Measurements from ENCODE around the gene DPP6.
"Not testable (repeated sequence)": the region's sequence is repeated elsewhere in the genome, so short reads cannot be mapped to it uniquely, and the experiment has no call there.

The DPP6 gene

DNA sequence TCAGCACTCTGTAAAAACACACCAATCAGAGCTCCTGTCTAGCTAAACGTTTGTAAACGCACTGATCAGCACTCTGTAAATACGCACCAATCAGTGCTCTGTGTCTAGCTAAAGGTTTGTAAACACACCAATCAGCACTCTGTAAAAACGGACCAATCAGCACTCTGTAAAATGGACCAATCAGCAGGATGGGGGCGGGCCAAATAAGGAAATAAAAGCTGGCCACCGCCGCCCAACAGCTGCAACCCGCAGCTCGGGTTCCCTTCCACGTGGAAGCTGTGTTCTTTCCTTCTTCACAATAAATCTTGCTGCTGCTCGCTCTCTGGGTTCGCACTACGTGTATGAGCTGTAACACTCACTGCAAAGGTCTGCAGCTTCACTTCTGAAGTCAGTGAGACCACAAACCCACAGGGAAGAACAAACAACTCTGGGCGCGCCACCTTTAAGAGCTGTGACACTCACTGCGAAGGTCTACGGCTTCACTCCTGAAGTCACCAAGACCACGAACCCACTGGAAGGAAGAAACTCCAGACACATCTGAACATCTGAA lies 625.9 kb downstream of the DPP6 start:
- not testable (repeated sequence) for DNase-seq

DNA sequence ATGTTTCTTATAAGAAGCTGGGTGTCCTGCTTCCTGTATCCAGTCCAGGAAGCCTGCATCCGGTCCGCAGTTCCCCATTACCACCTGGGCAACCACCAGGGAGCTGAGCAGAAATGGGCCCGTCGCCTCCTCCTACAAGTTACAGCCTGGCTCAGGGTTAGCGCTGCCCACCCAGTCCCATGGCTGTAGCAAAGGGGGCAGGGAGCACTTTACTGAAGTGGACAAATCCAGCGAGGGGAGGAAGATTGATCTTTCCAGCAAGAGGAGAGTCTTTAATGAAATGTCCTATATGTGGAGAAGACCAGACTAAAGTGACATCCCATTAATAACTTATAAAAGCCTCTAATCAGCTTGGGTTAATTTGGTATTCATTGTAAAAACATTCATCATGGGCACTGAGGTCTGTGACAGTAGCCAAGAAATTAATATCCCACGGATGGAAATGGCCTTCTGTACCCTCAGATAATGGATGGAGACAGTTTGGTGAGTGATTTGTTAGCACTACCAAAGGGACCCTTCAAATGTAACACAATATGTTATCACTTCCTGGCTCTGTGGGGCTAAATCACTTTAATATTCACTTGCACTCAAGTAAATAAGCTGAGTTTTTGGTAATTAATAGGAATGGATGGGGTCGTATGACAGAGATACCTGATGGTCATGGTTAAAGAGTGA lies 627.3 kb downstream of the DPP6 start:
- DNase-seq, result no peak

DNA sequence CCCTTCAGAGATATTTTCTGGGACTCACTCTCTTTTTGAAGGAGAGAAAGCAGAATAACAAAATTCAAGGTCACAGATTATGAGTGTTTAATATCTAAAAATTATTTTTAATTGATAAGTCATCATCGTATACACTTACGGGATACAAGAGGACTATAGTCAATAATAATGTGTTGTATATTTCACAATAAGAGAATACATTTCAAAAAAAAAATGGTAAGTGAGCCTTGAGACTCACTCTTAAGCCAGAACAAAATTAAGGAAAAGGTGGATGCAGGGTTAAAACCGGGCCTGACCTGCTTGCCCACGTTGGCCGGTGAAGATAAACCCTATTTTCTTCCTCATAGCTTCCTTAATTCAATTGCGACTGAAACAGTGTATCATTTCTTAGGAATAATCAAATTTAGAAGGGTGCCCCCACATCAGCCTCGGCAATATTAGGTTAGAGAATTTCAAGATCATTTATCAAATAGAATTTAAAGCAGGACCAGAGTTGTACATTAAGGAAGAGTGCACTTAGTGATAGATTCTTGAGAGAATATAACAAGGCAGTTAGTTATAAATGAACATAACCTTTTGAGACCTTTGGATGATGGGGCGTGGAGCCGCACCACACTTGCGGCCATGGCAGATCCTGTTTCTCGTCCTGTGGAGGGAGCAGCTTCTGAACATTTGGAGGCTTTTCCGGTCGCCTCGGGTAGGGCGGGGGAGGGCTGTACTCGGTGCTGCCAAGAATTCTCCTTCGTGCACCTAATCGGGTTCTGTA lies 628.9 kb downstream of the DPP6 start:
- no peak for DNase-seq

DNA sequence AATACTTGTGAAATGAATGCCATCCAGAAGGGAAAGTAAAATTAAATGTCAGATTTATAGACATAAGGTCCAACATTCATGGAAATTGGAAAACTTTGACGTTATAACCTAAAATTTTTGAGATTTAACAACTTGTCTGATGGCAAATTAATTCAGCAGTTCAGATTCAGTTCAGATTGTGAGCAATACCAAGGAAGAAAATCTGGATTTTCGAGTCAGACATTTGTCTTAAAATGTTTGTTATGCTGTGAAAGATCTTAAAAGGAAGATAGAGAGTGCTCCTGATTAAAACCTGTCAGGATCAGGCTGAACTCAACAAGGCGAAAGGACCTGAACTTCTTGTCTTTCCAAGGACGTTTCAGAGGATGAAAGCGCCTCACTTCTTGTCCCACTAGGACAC lies 629.8 kb downstream of the DPP6 start:
- no peak for DNase-seq

DNA sequence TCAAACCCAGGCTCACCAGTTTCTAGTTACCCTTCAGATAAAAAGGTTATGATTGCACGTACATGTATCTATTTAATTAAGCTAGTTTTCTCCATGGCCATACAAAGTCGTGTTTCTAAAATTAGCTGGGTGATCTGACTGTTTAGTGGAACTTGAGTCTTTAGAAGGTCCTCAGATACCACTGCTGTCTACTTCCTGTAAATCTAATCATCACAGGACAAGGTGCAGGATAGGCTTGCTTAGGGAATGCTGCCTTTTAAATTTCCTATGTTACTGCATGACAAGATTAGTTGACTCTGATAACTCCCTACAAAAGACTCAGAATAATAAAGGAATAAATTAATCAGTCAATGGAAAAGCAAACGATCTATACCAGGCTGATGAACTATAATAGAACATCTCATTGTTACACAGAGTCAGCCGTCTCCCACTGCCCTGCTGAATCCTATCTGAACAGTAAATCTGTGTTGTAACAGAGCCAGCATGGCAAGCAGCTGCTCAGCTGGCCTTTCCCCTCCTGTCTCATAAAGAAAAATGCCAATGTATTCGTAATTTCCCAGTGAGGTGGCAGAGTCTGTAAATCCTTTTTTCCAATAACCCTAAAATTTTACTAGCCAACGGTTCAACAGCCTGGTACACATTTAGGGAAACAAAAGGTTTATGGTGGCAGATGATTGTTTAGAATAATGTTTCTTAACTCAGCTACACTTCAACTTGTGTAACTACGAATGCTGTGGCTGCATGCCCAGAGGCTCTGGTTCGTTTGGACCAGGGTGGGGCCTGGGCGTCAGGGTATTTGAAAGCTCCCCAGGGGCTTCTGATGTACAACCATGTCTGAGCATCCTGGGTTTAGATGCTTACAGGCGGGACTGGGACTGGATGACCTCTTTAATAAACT lies 632.7 kb downstream of the DPP6 start:
- no peak for DNase-seq

DNA sequence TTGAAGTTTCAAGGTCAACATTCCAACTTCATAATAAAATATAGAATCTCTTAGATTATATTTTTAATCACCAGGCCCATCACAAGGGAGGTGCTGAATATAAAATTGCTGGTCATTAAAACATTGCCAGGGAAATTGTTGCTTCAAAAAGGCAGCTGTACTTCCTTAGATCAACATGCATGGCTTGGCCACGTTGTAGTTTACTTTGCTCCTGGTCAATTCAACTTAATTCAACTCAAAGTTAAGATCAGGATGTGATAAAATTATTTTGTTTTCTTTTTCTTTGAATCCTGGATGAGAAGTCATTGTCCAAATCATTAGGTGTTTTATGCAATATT lies 633.3 kb downstream of the DPP6 start:
- DNase-seq, result no peak

DNA sequence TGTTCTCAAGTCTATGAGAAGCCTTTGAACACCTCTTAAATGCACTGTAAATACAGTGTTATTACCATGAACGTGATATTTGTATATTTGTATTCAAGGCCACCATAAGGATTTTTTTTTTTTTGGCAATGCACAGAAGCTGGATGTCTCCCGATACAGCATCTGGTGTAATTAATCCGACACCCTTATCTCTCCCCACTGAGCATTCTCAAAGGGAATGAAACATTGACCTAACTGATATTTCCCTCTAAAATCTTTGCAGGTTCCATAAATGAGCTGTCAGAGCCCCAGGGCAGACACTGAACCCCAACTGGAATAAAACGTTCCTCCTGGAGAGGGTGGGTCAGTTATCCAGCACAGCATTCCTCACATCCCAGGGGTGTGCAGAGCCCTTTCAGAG lies 634.1 kb downstream of the DPP6 start:
- no peak for DNase-seq

DNA sequence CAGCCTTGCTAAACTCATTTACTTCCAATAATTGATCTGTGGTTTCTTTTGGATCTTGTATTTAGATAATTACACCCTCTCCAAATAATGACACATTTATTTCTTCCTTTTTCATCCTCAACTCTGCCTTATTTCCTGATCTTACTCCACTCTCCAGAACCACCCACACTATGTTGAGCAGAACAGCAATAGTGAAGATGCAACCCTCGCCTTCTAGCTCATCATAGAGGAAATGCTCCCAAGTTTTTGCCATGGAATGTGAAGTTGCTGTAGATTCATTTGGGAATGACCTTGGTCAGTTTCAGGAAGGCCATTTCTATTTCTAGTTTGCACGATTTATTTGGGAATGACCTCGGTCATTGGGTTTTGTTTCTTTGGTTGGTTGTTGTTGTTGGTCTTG lies 636.8 kb downstream of the DPP6 start:
- no peak for DNase-seq

DNA sequence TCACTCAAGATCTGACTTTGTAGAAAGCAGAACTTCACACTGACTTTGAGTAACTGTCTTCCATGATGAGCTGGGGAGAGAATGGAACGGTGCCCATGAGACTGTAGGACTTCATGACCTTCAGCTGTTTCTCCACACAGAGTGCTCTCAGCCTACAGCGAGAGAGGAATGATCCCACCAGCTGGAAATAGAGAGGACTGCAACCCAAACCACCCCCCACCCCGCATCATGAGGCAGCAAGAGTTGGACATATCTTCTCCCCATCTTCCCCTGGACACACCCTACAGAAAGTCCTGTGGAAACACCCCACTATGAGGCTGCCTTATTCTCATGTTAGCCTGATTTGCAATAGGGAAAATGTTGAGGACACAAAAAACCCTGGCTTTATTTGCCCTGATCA lies 638.2 kb downstream of the DPP6 start:
- no peak for DNase-seq

DNA sequence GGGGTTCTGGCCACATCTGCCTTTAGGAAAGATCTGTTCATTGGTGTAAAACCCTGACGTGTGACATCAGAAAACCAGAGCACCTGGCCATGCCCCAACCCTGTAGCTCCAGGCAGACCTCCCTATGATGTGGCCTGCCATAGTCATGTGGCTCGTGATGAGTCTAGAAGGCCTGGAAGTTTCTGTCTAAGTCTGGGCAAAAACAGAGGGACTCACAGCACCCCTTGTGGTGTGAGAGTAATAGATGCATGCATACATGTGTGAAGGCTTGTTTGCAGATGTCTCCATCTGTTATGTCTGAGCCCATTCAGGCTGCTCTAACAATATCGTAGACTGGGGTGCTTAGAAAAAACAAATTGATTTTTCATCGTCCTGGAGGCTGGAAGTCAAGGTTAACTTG lies 641.5 kb downstream of the DPP6 start:
- DNase-seq, result no peak

DNA sequence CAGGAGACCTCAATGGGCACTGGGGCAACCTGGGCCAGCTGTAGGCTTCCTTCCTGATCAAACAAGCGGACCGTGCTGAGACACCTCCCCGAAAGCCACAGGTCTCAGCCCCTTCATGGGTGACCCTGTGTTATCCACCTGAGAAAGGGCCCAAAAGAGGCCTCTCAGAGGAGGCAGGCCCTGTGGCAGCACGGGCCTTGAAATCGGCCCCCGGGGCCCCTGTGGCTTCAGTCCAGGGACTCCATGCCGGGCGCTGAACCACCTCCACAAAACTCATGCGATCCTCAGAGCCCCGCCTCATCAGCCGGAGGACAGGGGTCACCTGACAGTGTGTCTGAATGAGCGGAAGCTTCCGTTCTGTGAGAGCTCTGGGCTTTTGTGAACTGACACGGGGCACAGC lies 643.6 kb downstream of the DPP6 start:
- no peak for DNase-seq

DNA sequence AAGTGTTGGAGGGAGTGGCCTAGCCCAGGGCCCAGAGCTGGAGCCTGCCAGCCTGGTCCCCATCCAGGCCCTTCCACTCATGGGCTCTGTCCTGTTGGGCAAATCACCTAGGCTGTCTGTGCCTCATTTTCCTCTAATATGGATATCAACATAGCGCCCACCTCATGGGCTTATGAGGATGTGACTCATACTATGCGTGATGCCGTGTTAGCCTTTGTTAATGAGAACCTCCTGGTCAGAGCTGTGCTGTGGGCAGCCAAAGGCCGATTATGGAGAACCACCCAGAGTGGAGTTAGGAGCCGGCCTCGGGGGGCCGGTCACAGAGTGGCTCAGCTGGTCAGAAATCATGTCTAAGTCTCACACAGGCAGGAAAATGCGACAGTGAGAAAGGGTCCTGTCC lies 644.4 kb downstream of the DPP6 start:
- no peak for DNase-seq

DNA sequence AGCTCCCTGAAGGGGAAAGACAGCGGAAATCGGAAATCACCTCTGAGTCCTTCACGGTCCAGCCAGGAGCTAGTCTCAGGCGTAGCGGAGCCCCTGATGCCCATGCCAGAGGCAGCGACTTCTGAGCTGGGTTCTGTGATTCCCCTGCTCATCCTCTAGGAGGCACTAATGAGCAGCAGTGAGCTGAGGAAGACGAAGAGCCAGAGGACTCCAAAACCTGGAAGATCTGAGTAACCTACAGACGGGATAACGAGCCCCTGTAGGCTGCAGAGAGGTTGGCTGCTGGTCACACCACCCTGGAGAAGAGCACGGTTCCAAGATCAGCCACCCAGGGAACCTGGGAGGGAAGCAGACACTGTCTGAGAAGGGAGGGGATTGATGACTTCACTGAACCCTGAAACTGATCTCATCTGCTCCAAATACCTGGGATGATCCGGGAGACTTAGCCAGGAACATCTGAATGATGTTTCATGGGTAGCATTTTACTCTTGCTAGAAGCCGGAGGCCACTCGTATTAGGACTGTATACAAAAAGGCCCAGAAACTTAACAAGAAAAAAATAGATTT lies 646.6 kb downstream of the DPP6 start:
- no peak for DNase-seq

DNA sequence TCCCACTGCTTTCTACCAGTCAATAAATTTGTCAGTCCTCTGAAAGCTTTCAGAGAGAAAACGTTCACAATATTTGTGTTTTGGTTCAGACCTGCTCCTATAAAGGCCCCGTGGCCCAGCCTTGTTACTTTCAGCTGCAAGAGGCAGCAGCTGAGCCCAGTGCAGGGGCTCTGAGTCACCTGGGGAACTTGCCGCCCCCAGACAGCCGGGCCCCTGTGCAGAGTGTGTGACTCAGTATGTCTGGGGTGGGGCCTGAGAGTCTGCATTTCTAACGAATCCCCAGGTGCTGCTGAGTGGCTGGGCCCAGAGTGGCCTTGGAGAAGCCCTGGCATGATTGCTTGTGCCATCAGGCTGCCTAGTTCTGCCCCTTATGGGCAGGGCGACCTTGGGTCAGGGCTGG lies 647.2 kb downstream of the DPP6 start:
- DNase-seq, result no peak

DNA sequence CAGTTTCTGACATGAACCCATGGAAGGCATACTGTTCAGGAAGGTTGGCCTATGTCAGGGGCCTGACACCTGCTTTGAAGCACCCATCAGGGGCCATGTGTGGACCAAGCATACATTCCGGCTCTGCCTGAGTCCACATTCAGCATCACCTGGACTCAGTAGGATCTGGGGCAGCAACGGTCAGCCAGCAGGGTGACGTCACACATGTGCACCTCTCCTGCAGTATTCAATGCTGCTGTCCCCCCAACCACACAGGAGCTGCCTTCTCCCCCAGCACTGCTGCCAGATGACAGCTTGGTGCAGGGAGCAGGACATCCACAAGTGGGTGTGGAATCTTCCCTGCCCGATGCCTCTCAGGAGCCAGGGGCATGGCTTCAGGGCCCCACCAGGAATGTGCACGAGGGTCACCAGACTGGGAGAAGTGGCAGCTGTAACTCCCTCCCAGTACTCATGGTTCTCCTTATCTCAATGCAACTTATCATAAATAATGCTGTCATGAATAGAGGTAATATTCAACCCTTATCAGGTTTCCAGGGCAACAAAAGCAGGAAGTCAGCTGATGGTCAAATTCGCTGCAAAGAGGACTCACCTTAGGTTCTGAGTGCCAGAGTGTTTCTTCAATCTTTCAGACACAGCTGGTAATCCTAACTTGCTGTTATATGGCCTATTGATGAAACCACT lies 657.8 kb downstream of the DPP6 start:
- DNase-seq, result no peak

DNA sequence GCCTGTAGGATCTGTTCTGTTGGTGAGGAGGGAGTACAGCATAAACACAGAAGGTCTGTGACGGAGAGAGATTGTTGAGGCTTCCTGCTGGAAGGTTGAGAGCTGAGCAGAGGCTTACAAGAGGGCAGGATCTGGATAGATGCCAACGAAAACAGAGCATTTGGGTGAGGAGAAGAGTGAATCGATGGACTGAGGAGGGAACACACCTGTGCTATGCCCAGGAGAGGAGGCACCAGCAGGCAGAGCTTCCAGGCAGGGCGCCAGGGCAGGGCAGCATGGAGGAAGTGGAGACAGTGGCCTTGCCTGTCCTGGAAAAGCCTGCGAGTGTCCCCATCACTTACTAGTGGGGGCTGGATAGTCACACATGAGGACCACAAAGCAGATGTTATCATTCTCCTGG lies 667.8 kb downstream of the DPP6 start:
- DNase-seq, result no peak

DNA sequence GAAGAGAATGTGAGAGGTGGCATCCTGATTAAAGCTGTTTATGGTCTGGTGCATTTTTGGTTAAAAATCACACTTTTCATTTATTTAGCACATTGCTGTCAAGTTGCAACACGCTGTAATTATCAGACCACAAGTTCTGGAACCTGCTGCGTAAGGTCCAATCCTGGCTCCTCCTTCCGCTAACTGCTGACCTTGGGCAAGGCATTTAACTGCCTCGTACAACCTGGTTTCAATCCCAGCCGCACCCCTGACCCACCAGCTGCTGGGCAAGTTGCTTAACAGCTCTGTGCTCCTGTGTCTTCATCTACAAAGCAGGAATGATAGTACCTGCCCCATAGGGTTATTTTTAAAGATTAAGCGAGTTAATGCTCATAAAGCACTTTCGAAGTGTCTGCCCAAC lies 668.9 kb downstream of the DPP6 start:
- DNase-seq, result no peak

DNA sequence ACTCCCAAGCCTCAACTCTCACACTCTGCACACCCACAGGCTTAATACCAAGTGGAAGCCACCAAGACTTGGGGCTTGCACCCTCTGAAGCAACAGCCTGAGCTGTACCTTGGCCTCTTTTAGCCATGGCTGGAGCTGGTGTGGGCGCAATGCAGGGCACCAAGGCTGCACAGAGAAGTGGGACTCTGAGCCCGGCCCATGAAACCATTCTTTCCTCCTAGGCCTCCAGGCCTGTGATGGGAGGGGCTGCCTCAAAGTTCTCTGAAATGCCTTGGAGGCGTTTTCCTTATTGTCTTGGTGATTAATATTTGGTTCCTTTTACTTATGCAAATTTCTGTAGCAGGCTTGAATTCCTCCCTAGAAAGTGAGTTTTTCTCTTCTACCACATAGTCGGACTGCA lies 674.2 kb downstream of the DPP6 start:
- no peak for DNase-seq

DNA sequence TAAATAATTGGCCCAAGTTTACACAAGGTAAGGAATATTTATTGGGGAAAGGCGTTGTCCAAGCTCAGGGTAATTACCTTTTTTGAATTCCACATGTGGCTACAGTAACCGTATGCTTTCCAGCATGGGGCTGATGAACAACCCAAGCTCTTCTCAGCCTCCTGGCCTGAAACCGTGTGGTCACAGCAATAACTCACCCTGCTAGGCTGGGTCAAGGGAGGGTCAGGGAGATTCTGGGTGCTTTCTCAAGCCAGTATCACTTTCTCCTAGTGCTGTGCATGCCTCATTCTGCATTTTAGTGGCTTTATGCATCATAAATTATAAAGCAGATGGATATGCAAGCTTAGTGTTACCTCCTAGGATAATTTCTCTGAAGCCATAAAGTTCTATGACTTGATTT lies 676.9 kb downstream of the DPP6 start:
- DNase-seq, result no peak

DNA sequence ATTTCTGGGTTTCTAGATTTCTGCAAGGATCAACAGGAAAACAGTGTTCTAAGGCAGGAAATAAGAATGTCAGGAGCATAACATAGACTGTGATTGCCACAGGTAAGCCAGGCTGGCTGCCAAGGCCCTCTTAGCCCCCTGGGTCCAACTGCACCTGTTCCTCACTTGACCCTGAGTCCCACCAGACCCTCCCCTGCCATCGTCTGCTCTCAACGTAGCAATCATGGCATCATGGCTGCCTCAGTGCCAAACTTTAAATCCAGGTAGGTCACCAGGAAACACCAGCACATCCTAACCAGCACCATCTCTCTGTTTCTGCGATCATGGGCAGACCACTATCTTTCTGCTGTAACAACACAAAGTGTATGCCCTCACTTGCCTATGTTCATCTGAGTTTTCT lies 683.6 kb downstream of the DPP6 start:
- DNase-seq, result no peak

DNA sequence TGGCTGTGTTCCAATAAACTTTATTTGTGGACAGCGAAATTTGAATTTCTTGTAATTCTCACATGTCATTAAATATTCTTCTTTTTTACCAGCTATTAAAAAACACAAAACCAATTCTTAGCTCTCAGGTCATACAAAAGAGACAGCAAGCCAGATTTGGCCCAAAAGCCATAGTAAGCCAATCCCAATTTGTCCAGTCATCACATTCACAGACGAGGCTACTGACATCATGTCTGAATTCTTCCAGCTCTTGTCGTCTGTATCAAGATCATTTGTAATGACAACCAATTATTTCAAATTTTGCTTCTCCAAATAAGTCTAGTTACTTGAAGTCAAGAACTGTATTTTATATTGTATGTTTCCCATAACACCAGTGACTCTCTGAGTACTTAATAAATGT lies 684.2 kb downstream of the DPP6 start:
- DNase-seq, result no peak

DNA sequence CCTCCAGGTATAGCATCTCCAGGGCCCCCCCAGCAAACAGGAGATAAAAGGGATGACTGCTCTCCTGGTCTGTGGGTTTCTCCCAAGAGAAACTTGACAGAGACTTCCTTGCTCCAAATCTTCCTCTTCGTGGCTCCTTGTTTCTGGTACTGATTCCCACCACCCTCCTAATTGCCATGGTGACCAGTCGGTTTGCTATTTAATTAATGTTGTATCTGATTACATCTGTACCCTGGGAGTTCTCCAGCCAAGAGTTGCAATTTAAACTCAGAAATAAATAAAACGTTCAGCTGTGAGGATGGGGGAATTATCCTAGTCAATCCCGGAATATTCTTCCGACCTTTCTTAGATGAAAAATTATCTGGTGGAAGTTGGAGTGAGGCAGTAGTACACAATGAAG lies 686.0 kb downstream of the DPP6 start:
- no peak for DNase-seq

DNA sequence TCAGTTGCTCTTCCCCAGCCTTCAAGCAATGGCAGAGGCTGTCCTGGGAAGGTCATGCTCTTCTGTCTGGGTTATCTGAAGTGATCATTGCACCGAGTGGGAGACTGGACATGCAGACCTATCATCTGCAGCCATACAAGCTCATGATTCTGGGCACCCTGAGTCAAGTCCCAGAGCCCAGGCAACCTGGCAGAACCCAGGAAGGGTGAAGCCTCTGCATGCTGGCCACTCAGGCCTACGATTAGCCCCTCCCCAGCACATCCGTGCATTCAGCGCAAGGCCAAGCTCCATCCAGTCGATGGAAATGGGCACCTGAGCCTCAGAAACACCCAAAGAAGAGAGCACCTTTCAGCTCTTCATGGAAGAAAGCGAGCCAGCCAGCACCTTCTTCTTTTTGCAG lies 688.9 kb downstream of the DPP6 start:
- no peak for DNase-seq
